ENCODE measurements around the gene BTBD8. TPM values are rescaled to one million over a fixed set of nuclear protein-coding genes. Genes with fewer than 3 reads are reported as not detected.

Gene BTBD8
- total RNA-seq: 2.1 and 3.3 TPM in 2 replicates

DNA sequence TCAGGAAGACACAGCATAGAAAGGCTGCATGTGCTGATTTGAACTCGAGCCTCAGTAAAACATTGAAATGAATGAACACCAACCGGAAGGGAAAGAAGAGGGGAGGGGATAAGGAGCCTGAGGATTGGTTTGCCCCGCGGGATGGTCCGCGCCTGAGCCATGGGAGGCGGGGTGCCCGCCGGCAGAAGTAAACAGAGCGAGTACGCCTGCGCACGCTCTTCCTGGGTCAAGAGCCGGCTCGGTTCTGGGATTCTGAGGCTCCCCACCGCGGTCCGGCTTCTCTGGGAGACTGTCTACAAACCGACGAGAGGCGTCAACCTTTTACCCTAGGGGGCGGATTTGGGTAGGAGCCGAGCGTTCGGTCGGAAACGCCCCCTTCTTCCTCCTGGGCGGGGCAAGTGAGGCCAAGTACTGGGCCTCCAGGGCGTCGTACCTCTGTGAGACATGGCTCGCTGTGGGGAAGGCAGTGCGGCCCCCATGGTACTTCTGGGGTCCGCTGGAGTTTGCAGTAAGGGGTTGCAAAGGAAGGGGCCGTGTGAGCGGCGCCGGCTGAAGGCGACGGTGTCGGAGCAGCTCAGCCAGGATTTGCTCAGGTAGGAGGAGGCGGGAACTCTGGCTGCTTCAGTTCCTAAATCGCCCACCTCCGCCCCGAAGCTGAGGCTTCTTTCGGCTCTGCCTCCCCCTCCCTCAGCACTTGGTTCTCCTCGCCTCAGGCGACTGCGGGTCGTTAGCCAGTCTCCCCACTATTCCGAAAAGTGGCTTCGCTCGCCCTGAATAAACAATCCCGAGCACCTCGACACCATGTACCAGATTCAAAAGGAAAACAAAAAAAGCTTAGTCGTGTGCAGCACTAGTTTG, at the start of gene BTBD8:
BTBD8 (plus strand) TSS at position 218 of the 858 bp plus-strand sequence; CDS start at position 445, 227 bp downstream.

DNA sequence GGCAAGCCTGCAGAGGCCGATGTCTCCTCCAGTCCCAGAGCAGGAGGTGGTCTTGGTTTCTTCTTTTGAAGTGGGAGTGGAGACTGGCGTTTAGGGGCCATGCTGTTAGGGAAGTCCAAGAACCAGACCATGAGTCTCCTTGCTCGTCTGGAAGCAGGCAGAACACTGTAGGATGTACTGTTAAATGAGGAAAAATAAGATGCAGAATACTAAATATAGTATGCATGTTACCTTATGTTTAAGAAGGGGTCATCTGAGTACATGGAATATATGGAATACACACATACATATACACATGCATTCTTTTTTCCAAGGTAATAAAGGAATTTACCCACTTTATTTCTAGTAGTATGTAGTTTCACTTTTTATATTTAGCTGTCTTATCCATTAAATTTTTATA, 4.8 kb upstream of the BTBD8 start, which contains the start of gene SETSIP:
SETSIP (minus strand) TSS at position 101 of the 400 bp plus-strand sequence; CDS start at position 101, 0 bp downstream.

GRCh38 chr1:92217721-92218120, 137.6 kb downstream of the BTBD8 start, which contains the start of gene C1orf146:
TSS of gene C1orf146 (plus strand) at chr1:92217915. CDS start at chr1:92231421, 13,506 bp downstream.

Other genes starting within 250 kb of the BTBD8 start
- 94.3 and 94.7 TPM in 2 replicates for gene TGFBR3, start 194.2 kb upstream of the BTBD8 start, total RNA-seq
- gene BRDT, start 130.9 kb upstream of the BTBD8 start, total RNA-seq: not detected in 2 replicates
- 0.19 and 0.24 TPM in 2 replicates for gene EPHX4, start 50.4 kb upstream of the BTBD8 start, total RNA-seq
- gene SETSIP, start 4.9 kb upstream of the BTBD8 start, total RNA-seq: not detected in 2 replicates
- not detected in 2 replicates for gene C1orf146, start 137.6 kb downstream of the BTBD8 start, total RNA-seq
- gene GLMN, start 218.6 kb downstream of the BTBD8 start, total RNA-seq: 6.1 TPM in 2 replicates
- gene RPAP2, start 218.7 kb downstream of the BTBD8 start, total RNA-seq: 4.3 and 5.4 TPM in 2 replicates